ENCODE results near the gene METTL25B.

The METTL25B gene

DNA sequence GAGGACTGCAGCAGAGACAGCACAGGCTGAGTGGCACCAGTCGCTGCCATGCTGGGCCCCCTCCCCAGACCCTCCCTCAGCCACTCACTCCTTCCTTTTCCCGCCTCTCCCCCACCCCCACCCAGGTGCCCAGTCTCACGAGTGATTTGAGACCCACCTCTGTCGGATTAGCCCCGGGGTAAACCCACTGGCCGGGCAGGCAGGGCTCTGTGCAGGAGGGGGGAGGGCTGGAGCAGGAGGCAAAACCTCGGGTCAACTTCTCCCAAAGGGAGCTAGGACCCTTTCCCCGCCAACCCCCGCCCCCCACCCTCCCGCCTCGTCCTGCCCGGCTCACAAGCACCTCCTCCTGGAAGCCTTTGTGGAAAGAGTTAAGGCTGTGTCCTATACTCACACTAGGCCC, 16.1 kb downstream of the METTL25B start:
- in situ Hi-C loops (cut with HindIII; ENCODE audit: low pct_ligation_motif_present, low pct_unique_long_range_greater_than_20kb, low sequenced_read_pairs), result no loop called here
- no peak for DNase-seq

- no peak for DNase-seq
- in situ Hi-C loops (cut with HindIII; ENCODE audit: low pct_ligation_motif_present, low pct_unique_long_range_greater_than_20kb, low sequenced_read_pairs), result no loop called here
These were observed 16.6 kb downstream of the METTL25B start for GRCh38 chr1:156744786-156745419.

- in situ Hi-C loops (cut with HindIII; ENCODE audit: low pct_ligation_motif_present, low pct_unique_long_range_greater_than_20kb, low sequenced_read_pairs), result no loop called here
- DNase-seq, result no peak
These were observed 17.6 kb downstream of the METTL25B start for GRCh38 chr1:156745881-156746280.

DNA sequence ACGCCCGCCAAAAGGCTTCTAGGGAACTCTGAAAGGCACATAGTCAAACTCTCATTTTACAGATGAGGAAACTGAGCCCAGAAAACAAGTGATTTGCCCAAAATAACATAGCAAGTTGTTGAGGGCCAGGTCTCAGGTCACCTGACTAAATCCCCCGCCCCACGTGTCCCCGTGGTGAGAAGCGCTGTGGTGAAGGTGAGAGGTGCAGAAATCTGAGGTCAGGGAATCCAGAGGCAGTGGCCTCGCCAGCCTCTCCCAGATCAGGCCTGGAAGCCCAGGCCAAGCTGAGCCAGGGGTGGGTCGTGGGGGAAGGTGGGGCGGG, 18.1 kb downstream of the METTL25B start:
- in situ Hi-C loops (cut with HindIII; ENCODE audit: low pct_ligation_motif_present, low pct_unique_long_range_greater_than_20kb, low sequenced_read_pairs), result no loop called here

DNA sequence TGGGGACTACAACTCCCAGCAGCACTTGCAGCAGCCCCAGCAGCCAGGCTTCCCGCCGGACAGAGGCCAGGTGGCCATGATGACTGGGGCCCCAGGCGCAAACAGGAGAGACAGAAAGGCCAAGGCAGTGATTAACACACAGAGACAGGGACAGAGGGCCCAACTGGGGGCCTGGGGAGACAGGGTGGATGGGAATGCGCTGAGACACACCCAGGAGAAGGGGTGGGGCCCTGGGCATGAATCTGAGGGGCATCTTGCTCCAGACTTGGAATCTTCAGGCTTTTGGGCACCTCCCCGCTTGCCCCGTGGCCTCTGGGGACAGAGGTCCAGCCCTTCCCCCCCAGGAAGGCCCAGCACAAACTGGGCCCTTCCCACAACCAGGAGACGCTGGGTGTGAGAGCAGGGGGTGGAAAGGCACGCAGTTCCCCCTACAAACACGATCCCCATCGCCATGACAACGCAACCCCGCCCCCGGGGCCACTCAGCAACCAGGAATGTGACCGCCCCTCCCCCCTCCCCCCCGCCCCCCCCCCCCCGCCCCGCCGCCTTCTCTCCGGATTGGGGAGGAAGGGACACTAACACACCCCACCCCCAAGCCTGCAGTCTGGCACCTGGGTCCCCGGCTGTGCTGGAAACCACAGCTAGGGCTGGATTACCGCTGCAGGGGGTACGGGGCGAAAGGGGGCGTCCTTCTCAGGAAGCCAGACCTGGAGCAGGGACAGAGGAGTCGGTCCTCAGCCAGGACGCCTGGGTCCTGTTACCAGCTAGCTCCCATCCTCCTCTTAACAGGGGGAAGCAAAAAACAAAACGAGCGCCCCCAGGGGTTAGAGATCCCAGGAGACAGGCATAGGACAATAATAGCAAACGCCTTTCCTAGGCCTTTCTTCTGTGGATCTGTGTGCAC, 18.7 kb downstream of the METTL25B start:
- in situ Hi-C loops (cut with HindIII; ENCODE audit: low pct_ligation_motif_present, low pct_unique_long_range_greater_than_20kb, low sequenced_read_pairs), result no loop called here
- DNase-seq, result peak; percentile 92

More for the DNA sequence above, 18.1 kb downstream of the METTL25B start:
- DNase-seq, result no peak

DNA sequence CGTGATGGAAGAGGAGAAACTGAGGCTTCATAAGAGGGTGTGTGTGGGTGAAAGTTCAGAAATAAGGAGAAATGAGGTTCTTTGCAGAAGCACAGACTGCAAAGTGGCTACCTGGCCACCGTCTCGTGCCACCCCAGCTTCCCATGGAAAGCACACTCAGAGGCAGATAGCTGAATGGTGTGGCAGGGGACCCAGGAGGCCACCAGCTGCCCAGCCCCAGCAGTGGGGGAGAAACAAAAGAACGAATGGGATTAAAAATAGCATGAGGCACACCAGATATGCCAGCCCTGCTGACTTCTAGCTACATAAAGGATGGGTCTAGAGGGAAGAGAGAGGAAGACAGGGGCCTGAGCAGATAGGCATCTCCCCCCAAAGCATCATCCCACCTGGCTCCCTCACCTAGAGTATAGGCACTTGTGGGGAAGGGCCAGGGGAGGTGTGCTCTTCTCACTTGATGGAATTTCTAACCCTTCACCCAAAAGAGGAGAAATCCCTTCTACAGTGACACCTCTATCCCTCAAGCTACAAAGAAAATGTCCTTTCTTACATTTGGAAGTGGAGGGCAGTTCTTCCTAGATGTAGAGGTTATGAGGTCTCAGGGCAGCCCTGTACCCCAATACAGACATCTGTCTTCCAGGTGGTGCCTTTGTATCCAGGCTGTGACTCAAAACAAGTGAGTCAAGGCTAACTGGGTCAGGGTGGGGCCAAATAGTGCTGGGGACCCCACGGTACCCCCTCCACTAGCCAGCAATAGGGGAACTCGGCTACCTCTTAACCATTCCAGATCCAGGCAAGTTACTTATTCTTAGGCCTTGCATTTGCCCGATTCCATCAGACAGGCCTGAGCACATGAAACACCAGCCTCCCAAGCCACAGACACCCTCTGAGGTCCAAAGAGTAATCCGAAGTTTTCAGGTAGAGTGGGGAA, 19.7 kb downstream of the METTL25B start:
- in situ Hi-C loops (cut with HindIII; ENCODE audit: low pct_ligation_motif_present, low pct_unique_long_range_greater_than_20kb, low sequenced_read_pairs), result no loop called here
- DNase-seq, result no peak

GRCh38 chr1:156748670-156749418, 20.6 kb downstream of the METTL25B start:
- in situ Hi-C loops (cut with HindIII; ENCODE audit: low pct_ligation_motif_present, low pct_unique_long_range_greater_than_20kb, low sequenced_read_pairs), result no loop called here
- peak; percentile 77 for DNase-seq

- in situ Hi-C loops (cut with HindIII; ENCODE audit: low pct_ligation_motif_present, low pct_unique_long_range_greater_than_20kb, low sequenced_read_pairs), result no loop called here
- peak; percentile 27 for DNase-seq
These were observed 21.3 kb downstream of the METTL25B start for GRCh38 chr1:156749419-156750118.

GRCh38 chr1:156750191-156750672, 22.0 kb downstream of the METTL25B start:
- in situ Hi-C loops (cut with HindIII; ENCODE audit: low pct_ligation_motif_present, low pct_unique_long_range_greater_than_20kb, low sequenced_read_pairs), result no loop called here
- DNase-seq, result peak; percentile 37

GRCh38 chr1:156750711-156751450, 22.6 kb downstream of the METTL25B start:
- DNase-seq, result peak; percentile 41
- in situ Hi-C loops (cut with HindIII; ENCODE audit: low pct_ligation_motif_present, low pct_unique_long_range_greater_than_20kb, low sequenced_read_pairs), result no loop called here

- DNase-seq, result no peak
- in situ Hi-C loops (cut with HindIII; ENCODE audit: low pct_ligation_motif_present, low pct_unique_long_range_greater_than_20kb, low sequenced_read_pairs), result no loop called here
These were observed 23.1 kb downstream of the METTL25B start, which contains the start of gene HDGF for GRCh38 chr1:156751451-156751756. Gene HDGF, minus strand, starts transcription at chr1:156751675. Its CDS starts 246 bp downstream, at chr1:156751429.

DNA sequence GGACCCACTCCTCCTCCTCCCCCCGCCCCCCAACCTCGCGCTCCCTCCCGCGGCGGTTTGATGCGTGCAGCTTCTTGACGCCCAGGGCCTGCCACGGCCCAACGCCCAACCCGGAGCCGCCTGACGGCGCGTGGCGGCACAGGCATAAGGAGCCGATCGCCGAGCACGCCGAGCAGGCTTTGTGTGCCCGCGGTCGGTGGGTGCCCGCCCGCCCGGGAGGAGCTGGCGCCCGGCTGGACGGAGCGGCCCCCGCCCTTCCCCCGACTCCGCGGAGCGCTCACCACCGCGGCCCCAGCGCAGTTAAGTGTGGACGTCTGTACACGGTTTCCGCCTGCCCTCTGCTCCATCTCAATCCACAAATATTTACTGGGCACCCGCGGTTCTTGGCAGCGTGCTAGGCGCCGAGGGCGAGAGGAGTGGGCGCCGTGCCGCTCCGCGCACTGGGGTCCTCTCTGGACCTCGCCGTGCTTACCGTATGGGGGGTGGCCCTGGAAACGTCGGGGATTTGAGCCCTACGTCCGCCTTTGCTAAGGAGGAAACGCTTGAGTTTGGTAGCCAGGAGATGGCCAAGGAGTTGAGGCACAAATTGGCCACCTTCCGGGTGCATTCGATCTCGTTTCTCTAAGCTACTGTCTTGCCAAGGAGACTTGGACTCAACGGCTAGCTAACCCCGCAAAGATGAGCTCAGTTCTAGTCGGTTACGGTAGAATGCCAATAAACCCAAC, 23.6 kb downstream of the METTL25B start:
- DNase-seq, result peak; percentile 97
- in situ Hi-C loops (cut with HindIII; ENCODE audit: low pct_ligation_motif_present, low pct_unique_long_range_greater_than_20kb, low sequenced_read_pairs), result no loop called here

- DNase-seq, result no peak
- in situ Hi-C loops (cut with HindIII; ENCODE audit: low pct_ligation_motif_present, low pct_unique_long_range_greater_than_20kb, low sequenced_read_pairs), result no loop called here
These were observed 24.7 kb downstream of the METTL25B start for GRCh38 chr1:156752843-156753482.

DNA sequence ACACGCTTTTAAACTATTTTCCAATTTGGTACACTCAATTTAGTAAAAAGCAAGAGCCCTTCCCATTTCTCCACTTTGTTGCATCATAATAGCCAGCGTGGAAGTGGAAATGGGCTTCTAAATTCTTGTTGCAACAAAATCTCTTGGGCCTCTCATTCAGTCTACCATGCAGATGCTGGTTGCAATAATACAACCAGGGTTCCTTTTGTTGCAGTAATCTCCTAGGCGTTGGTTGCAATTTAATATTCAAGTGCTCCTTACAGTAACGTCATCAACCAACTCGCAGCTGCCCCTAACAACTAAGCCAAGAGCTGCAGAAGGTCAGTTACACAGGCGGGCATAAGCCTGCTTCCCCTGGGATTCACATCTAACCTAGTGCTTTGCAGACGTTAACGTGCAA, 25.9 kb downstream of the METTL25B start:
- no peak for DNase-seq
- in situ Hi-C loops (cut with HindIII; ENCODE audit: low pct_ligation_motif_present, low pct_unique_long_range_greater_than_20kb, low sequenced_read_pairs), result no loop called here

DNA sequence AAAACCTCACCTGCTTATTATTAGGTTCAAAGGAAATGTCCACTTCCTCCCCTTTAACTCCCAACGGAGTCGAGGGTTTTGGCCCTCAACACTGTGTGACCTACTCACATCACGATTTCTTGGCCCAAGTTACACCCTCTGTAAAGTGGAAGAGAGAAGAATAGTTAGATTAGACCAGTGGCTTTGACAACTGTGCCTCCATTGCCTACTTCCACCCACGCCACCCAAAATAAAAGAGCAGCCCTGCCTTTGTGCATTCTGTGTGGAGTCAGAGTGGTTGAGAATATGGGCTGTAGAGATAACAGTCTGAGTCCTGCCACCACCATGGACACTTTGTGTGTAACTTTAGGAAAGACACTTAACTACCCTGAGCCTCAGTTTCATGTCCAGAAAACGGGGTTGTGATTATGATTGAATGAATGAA, 27.3 kb downstream of the METTL25B start:
- in situ Hi-C loops (cut with HindIII; ENCODE audit: low pct_ligation_motif_present, low pct_unique_long_range_greater_than_20kb, low sequenced_read_pairs), result no loop called here
- no peak for DNase-seq

DNA sequence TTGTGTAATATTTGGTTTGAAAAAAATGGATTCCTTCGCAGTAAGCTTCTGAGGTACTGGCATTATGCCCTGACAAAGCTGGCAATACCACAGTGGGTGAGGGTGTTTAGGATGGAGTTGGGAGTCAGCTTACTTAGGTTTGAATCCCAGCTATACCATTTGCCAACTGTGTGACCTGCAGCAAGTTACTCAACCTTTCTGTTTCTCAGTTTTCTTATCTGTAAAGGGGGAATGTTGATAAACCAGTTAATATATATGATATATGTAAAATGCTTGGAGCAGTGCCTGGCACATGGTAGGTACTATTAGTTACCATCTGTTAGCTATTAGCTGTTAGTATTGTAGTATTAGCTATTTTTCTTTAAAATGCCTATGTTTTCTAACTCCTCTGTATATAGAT, 28.1 kb downstream of the METTL25B start:
- in situ Hi-C loops (cut with HindIII; ENCODE audit: low pct_ligation_motif_present, low pct_unique_long_range_greater_than_20kb, low sequenced_read_pairs), result no loop called here

More for the DNA sequence above, 28.1 kb downstream of the METTL25B start:
- no peak for DNase-seq

Measured in ACHN (cell line).